Measurements from ENCODE around the gene LRRFIP1. TPM values are rescaled to one million over a fixed set of nuclear protein-coding genes. Genes with fewer than 3 reads are reported as not detected.

The LRRFIP1 gene
- total and polyA plus RNA-seq, 2 donors (not counting 3 experiments of a cell fraction or from before 2014, with no cell fraction given) = 39.2 to 179 TPM

GRCh38 chr2:237827421-237827987, 200.1 kb downstream of the LRRFIP1 start:
- Histone ChIP-seq H3K4me1 (ENCODE audit: control insufficient read depth, extremely low read depth, insufficient read depth, low read length) (no peaks in the 10 kb centered on the region), H3K4me3 (replicated peaks in 1 of 3; ENCODE audit: insufficient read depth in 1 of 3, low read depth in 1 of 3, low read length in 3 of 3) (no peak overlapping the region), H3K9ac (replicated peaks; ENCODE audit: extremely low read depth, insufficient read depth, low read length) (no peak overlapping the region), H2AFZ (ENCODE audit: low read depth, low read length) (no peak overlapping the region), H3K27me3 (ENCODE audit: control insufficient read depth in 2 of 2, insufficient read depth in 2 of 2, low read length in 2 of 2) (no peaks in the 10 kb centered on the region), H3K4me2 (ENCODE audit: insufficient read depth, low read length) (no peak overlapping the region), H3K9me1 (replicated peaks; ENCODE audit: control insufficient read depth, extremely low read depth, insufficient read depth, low read length) (no peaks in the 10 kb centered on the region), H3K79me2 (ENCODE audit: control insufficient read depth, insufficient read depth, low read length) (no peaks in the 10 kb centered on the region), H3K36me3 (ENCODE audit: control insufficient read depth in 2 of 2, extremely low read depth in 1 of 2, insufficient read depth in 2 of 2, low read length in 2 of 2) (no peaks in the 10 kb centered on the region), H3K27ac (ENCODE audit: insufficient read depth, low read depth, low read length) (no peak overlapping the region), H3K9me3 (replicated peaks; ENCODE audit: control insufficient read depth, insufficient read depth, low read length) (no peaks in the 10 kb centered on the region), H4K20me1 (replicated peaks; ENCODE audit: control insufficient read depth, extremely low read depth, insufficient read depth, low read length) (no peaks in the 10 kb centered on the region)
- POLR2A ChIA-PET = no interaction called here
- dilution Hi-C loops (cut with MboI; ENCODE audit: extremely low pct_ligation_motif_present, low sequenced_read_pairs) (no loop called here), intact Hi-C loops (cut with micrococcal nuclease) (no loop called here)
- no peak for TF ChIP-seq GATA2 (IDR thresholded peaks at IDR 0.05; ENCODE audit: insufficient read depth, insufficient read length, low read depth, low read length)
- TF ChIP-seq POLR2A (IDR thresholded peaks at IDR 0.05; ENCODE audit: low read depth, low read length) = no peak
- TF ChIP-seq JUN (IDR thresholded peaks at IDR 0.05; ENCODE audit: borderline replicate concordance, insufficient read depth, insufficient read length, low read depth) = no peak
- TF ChIP-seq MAX (IDR thresholded peaks at IDR 0.05; ENCODE audit: insufficient read depth, insufficient read length) = no peak
- no peak for DNase-seq (ENCODE audit: low read depth, low spot score)
- CTCF ChIA-PET = interaction anchor here (0.8 to 1.4 kb wide), 4 partner anchors 13 to 155 kb away, joined by 3 to 6 read pairs (median 4); no protein-coding TSS in a partner anchor
- no TSS peak for BruUV-seq (replicated peaks)
- FAIRE-seq = no peak

Other genes starting within 250 kb of the LRRFIP1 start
- not detected in 2 replicates for gene COL6A3, start 213.4 kb upstream of the LRRFIP1 start, total RNA-seq
- 0.03 TPM in 1 of 2 replicates, not detected in the other for gene COL6A3, start 213.4 kb upstream of the LRRFIP1 start, polyA plus RNA-seq
- not detected in 2 replicates for gene MLPH, start 140.3 kb upstream of the LRRFIP1 start, total RNA-seq
- not detected in 2 replicates for gene MLPH, start 140.3 kb upstream of the LRRFIP1 start, polyA plus RNA-seq
- not detected in 2 replicates for gene PRLH, start 61.0 kb upstream of the LRRFIP1 start, total RNA-seq
- gene PRLH, start 61.0 kb upstream of the LRRFIP1 start, polyA plus RNA-seq = not detected in 2 replicates
- 0.55 and 0.77 TPM in 2 replicates for gene RAB17, start 36.9 kb upstream of the LRRFIP1 start, total RNA-seq
- gene RAB17, start 36.9 kb upstream of the LRRFIP1 start, polyA plus RNA-seq = 0.37 and 0.41 TPM in 2 replicates
- gene RBM44, start 171.2 kb downstream of the LRRFIP1 start, total RNA-seq = 0.44 and 0.53 TPM in 2 replicates
- gene RBM44, start 171.2 kb downstream of the LRRFIP1 start, polyA plus RNA-seq = 0.14 and 0.16 TPM in 2 replicates
- not detected in 2 replicates for gene RAMP1, start 232.0 kb downstream of the LRRFIP1 start, total RNA-seq
- 0.18 TPM in 1 of 2 replicates, not detected in the other for gene RAMP1, start 232.0 kb downstream of the LRRFIP1 start, polyA plus RNA-seq

All from endothelial cell of umbilical vein (primary cell).